ENCODE results near the gene HNRNPLL.

- no peak for TF ChIP-seq GABPA (IDR thresholded peaks at IDR 0.05 in 1 of 2, conservative IDR thresholded peaks at IDR 0.05 in 1 of 2)
- TF ChIP-seq, protein P1, sequence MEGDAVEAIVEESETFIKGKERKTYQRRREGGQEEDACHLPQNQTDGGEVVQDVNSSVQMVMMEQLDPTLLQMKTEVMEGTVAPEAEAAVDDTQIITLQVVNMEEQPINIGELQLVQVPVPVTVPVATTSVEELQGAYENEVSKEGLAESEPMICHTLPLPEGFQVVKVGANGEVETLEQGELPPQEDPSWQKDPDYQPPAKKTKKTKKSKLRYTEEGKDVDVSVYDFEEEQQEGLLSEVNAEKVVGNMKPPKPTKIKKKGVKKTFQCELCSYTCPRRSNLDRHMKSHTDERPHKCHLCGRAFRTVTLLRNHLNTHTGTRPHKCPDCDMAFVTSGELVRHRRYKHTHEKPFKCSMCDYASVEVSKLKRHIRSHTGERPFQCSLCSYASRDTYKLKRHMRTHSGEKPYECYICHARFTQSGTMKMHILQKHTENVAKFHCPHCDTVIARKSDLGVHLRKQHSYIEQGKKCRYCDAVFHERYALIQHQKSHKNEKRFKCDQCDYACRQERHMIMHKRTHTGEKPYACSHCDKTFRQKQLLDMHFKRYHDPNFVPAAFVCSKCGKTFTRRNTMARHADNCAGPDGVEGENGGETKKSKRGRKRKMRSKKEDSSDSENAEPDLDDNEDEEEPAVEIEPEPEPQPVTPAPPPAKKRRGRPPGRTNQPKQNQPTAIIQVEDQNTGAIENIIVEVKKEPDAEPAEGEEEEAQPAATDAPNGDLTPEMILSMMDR (IDR thresholded peaks at IDR 0.05; ENCODE audit: low read depth, low read length, missing input control) = no peak
Observed at GRCh38 chr2:38551171-38551570, 51.6 kb downstream of the HNRNPLL start.

All from liver (tissue), 3 donors.